AG09319 (cell line): ENCODE measurements around the gene LYPLAL1.

Source experiments
- DNase-seq: peaks from one replicate; pipeline ENCODE4 v3.0.0-alpha.2; 2010; ENCODE audit warnings: low read depth; ENCODE audit errors: extremely low read depth
- CTCF ChIP-seq: IDR thresholded peaks from 2 replicates; pipeline ENCODE4 v1.5.1; 2011; ENCODE audit warnings: low read depth, mild to moderate bottlenecking, inconsistent platforms, low read length, moderate library complexity

LYPLAL1 gene

GRCh38 chr1:219261454-219261853 is 87.8 kb downstream of the LYPLAL1 start:
- TF ChIP-seq CTCF: no peak
- no peak for DNase-seq
